ENCODE measurements around the gene ARAP1. TPM values are rescaled to one million over a fixed set of nuclear protein-coding genes. Genes with fewer than 3 reads are reported as not detected.

Gene ARAP1
- total and polyA plus RNA-seq, 2 donors (not counting 3 experiments of a cell fraction or from before 2014, with no cell fraction given): 36.8 to 66.2 TPM

DNA sequence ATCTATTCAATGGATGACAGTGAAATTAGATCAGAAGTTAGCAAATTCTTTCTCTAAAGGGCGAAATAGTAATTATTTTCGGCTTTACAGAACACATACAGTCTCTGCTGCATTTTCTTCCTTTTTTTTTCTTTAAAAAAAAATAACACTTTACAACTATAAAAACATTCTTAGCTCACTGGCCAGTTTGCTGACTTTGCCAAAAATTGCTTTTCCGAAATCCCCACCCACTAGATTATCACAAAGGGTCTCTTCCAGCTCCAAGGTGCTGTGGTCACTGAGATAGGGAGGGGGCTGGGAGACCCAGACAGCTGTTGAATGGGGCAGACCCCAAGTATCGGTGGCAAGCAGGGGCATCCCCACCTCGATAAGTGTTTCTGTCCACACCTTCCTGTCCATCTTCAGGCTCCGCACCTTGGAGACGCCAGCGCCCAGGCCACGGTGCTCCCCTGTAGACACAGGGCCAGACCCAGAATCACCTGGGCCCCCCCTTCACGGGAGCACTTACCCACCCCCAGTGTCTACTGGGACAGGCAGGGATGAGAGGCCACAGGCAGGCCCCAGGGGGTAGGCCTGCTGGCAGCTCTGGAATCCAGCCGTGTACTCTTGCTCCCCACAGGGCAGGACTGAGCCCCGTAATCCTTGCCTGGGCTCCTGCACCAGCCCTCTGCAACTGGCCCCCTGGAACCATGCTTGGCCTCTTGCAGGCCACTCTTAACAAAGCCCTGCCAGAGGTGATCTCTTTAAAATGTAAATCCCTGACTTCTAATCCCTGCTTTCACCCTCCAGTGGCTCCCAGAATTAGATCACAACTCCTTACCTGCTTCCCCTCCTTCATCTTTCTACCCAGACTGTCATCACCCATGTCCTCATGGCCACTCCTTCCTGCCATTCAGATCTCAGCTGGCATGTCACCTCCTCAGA lies 46.5 kb downstream of the ARAP1 start:
- H2AFZ ChIP-seq (ENCODE audit: low read depth, low read length): no peak overlapping the region
- H3K9me1 ChIP-seq (replicated peaks; ENCODE audit: control insufficient read depth, extremely low read depth, insufficient read depth, low read length): no peaks in the 10 kb centered on the region
- no peak overlapping the region for H3K4me3 ChIP-seq (replicated peaks in 1 of 3; ENCODE audit: insufficient read depth in 1 of 3, low read depth in 1 of 3, low read length in 3 of 3)
- FAIRE-seq: no peak
- dilution Hi-C loops (cut with MboI; ENCODE audit: extremely low pct_ligation_motif_present, low sequenced_read_pairs): no loop called here
- no peaks in the 10 kb centered on the region for H3K4me1 ChIP-seq (ENCODE audit: control insufficient read depth, extremely low read depth, insufficient read depth, low read length)
- ChIA-PET CTCF (interaction anchor here (2.3 kb wide), 1 partner anchor 20 kb away, joined by 8 read pairs; no protein-coding TSS in a partner anchor), POLR2A (no interaction called here)
- peaks cover 5 to 47% of the 10 kb centered on the region in 2 experiments for H3K36me3 ChIP-seq (ENCODE audit: control insufficient read depth in 2 of 2, extremely low read depth in 1 of 2, insufficient read depth in 2 of 2, low read length in 2 of 2)
- no peak overlapping the region for H3K9ac ChIP-seq (replicated peaks; ENCODE audit: extremely low read depth, insufficient read depth, low read length)
- TF ChIP-seq POLR2AphosphoS5 (IDR thresholded peaks at IDR 0.05; ENCODE audit: insufficient read depth, low read depth, low read length) (no peak), JUN (IDR thresholded peaks at IDR 0.05; ENCODE audit: borderline replicate concordance, insufficient read depth, insufficient read length, low read depth) (no peak), FOS (IDR thresholded peaks at IDR 0.05; ENCODE audit: borderline replicate concordance, insufficient read depth, low read length) (no peak), POLR2A (IDR thresholded peaks at IDR 0.05; ENCODE audit: low read depth, low read length) (no peak), EZH2 (IDR thresholded peaks at IDR 0.05; ENCODE audit: borderline replicate concordance, low read depth, low read length, severe bottlenecking) (no peak), GATA2 (IDR thresholded peaks at IDR 0.05; ENCODE audit: insufficient read depth, insufficient read length, low read depth, low read length) (no peak), MYC (IDR thresholded peaks at IDR 0.05; ENCODE audit: low read depth, low read length) (no peak)
- TF ChIP-seq, protein P1, sequence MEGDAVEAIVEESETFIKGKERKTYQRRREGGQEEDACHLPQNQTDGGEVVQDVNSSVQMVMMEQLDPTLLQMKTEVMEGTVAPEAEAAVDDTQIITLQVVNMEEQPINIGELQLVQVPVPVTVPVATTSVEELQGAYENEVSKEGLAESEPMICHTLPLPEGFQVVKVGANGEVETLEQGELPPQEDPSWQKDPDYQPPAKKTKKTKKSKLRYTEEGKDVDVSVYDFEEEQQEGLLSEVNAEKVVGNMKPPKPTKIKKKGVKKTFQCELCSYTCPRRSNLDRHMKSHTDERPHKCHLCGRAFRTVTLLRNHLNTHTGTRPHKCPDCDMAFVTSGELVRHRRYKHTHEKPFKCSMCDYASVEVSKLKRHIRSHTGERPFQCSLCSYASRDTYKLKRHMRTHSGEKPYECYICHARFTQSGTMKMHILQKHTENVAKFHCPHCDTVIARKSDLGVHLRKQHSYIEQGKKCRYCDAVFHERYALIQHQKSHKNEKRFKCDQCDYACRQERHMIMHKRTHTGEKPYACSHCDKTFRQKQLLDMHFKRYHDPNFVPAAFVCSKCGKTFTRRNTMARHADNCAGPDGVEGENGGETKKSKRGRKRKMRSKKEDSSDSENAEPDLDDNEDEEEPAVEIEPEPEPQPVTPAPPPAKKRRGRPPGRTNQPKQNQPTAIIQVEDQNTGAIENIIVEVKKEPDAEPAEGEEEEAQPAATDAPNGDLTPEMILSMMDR (IDR thresholded peaks at IDR 0.05; ENCODE audit: extremely low read depth in 1 of 2, insufficient read depth in 1 of 2, low read depth in 1 of 2, low read length in 2 of 2): no peak
- TF ChIP-seq, protein P2, sequence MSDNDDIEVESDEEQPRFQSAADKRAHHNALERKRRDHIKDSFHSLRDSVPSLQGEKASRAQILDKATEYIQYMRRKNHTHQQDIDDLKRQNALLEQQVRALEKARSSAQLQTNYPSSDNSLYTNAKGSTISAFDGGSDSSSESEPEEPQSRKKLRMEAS (IDR thresholded peaks at IDR 0.05; ENCODE audit: insufficient read depth, insufficient read length): no peak
- H3K79me2 ChIP-seq (ENCODE audit: control insufficient read depth, insufficient read depth, low read length): no peaks in the 10 kb centered on the region
- intact Hi-C loops (cut with micrococcal nuclease): no loop called here
- H3K9me3 ChIP-seq (replicated peaks; ENCODE audit: control insufficient read depth, insufficient read depth, low read length): no peaks in the 10 kb centered on the region
- no peak for DNase-seq (ENCODE audit: low read depth, low spot score)
- no peak overlapping the region for H3K27ac ChIP-seq (ENCODE audit: insufficient read depth, low read depth, low read length)
- no peak overlapping the region for H3K4me2 ChIP-seq (ENCODE audit: insufficient read depth, low read length)
- no peaks in the 10 kb centered on the region for H3K27me3 ChIP-seq (ENCODE audit: control insufficient read depth in 2 of 2, insufficient read depth in 2 of 2, low read length in 2 of 2)
- BruUV-seq (replicated peaks): no TSS peak
- no peaks in the 10 kb centered on the region for H4K20me1 ChIP-seq (replicated peaks; ENCODE audit: control insufficient read depth, extremely low read depth, insufficient read depth, low read length)
